Activated CD4-positive, alpha-beta memory T cell treated with anti-CD3 and anti-CD28 coated beads for 36 hours (primary cell): ENCODE measurements around the gene PTPRC. TPM values are rescaled to one million over a fixed set of nuclear protein-coding genes. Genes with fewer than 3 reads are reported as not detected.

Experiments used
- CTCF ChIA-PET: fragments of 350-600 bp; sonication (Branson Sonifier 250); formaldehyde crosslinking; loops from one replicate; lab custom pipeline; 2021; ENCODE audit warnings: antibody characterized with exemption, inconsistent platforms; lab: Charles Lee
- POLR2A ChIA-PET: fragments of 350-600 bp; sonication (Branson Sonifier 250); formaldehyde crosslinking; loops from one replicate; lab custom pipeline; 2021; ENCODE audit warnings: antibody characterized with exemption; lab: Charles Lee
- DNase-seq: peaks from one replicate; pipeline ENCODE4 v3.0.0-alpha.2; 2020
- H3K27ac Mint-ChIP-seq: one replicate; pipeline ENCODE4 v1.8.0; 2021; ENCODE audit warnings: mixed read lengths
- H3K27me3 Mint-ChIP-seq: one replicate; pipeline ENCODE4 v1.8.0; 2021; ENCODE audit warnings: mixed read lengths
- H3K36me3 Mint-ChIP-seq: one replicate; pipeline ENCODE4 v1.8.0; 2021; ENCODE audit warnings: mixed read lengths
- H3K4me1 Mint-ChIP-seq: one replicate; pipeline ENCODE4 v1.8.0; 2021; ENCODE audit warnings: low read depth, mixed read lengths
- H3K4me3 Mint-ChIP-seq: one replicate; pipeline ENCODE4 v1.8.0; 2021; ENCODE audit warnings: mild to moderate bottlenecking, mixed read lengths
- H3K9me3 Mint-ChIP-seq: one replicate; pipeline ENCODE4 v1.8.0; 2021; ENCODE audit warnings: mixed read lengths
- intact Hi-C: fragments of 100-400 bp; cut with micrococcal nuclease; formaldehyde crosslinking; loops from one replicate; pipeline ENCODE4 v1.15.1; 2023
- total RNA-seq, 2 experiments: library from RNA; stranded (reverse); gene quantifications; one replicate each; pipeline ENCODE4 v1.2.3, GENCODE V29; 2021

The PTPRC gene
- total RNA-seq, 2 experiments from 2014 or later: 495 to 503 TPM

- H3K27me3 Mint-ChIP-seq: no peaks in the 10 kb centered on the region
- DNase-seq: no peak
- peaks cover 66% of the 10 kb centered on the region for H3K4me1 Mint-ChIP-seq
- ChIA-PET POLR2A (interaction anchor here (0.7 to 7.7 kb wide), 10 partner anchors 9 to 46 kb away, joined by 3 to 107 read pairs (median 24); no protein-coding TSS in a partner anchor), CTCF (interaction anchor here (1.2 to 2.4 kb wide), 5 partner anchors 13 to 170 kb away, joined by 3 to 13 read pairs (median 4); no protein-coding TSS in a partner anchor)
- H3K9me3 Mint-ChIP-seq: no peaks in the 10 kb centered on the region
- peak overlapping the region; percentile 60 for H3K4me3 Mint-ChIP-seq
- peak overlapping the region; percentile 98 for H3K27ac Mint-ChIP-seq
- intact Hi-C loops: loop anchor here (1.0 kb wide), 1 partner anchor 9 kb away; no protein-coding TSS in a partner anchor
- peaks cover 21% of the 10 kb centered on the region for H3K36me3 Mint-ChIP-seq
These were observed 2.4 kb upstream of the PTPRC start for GRCh38 chr1:198636391-198636790.

- H3K36me3 Mint-ChIP-seq: peaks cover 26% of the 10 kb centered on the region
- POLR2A ChIA-PET: interaction anchor here (0.7 to 7.7 kb wide), 11 partner anchors 10 to 46 kb away, joined by 3 to 107 read pairs (median 23); no protein-coding TSS in a partner anchor
- no peaks in the 10 kb centered on the region for H3K27me3 Mint-ChIP-seq
- CTCF ChIA-PET: interaction anchor here (0.7 to 2.4 kb wide), 6 partner anchors 10 to 270 kb away, joined by 3 to 13 read pairs (median 4); no protein-coding TSS in a partner anchor
- peak overlapping the region; percentile 63 for H3K4me3 Mint-ChIP-seq
- intact Hi-C loops: no loop called here
- H3K9me3 Mint-ChIP-seq: no peaks in the 10 kb centered on the region
- peaks cover 58% of the 10 kb centered on the region for H3K4me1 Mint-ChIP-seq
- DNase-seq: no peak
- H3K27ac Mint-ChIP-seq: peak overlapping the region; percentile 98
These were observed 1.7 kb upstream of the PTPRC start for GRCh38 chr1:198637157-198637556.

GRCh38 chr1:198637916-198638437 is 863 bp upstream of the PTPRC start:
- H3K4me3 Mint-ChIP-seq: peak overlapping the region; percentile 89
- ChIA-PET CTCF (interaction anchor here (0.8 to 2.4 kb wide), 6 partner anchors 9 to 271 kb away, joined by 3 to 13 read pairs (median 3); no protein-coding TSS in a partner anchor), POLR2A (interaction anchor here (0.8 to 7.7 kb wide), 11 partner anchors 9 to 118 kb away, joined by 3 to 107 read pairs (median 23); no protein-coding TSS in a partner anchor)
- no peaks in the 10 kb centered on the region for H3K27me3 Mint-ChIP-seq
- no peak for DNase-seq
- H3K27ac Mint-ChIP-seq: peak overlapping the region; percentile 98
- intact Hi-C loops: no loop called here
- peaks cover 33% of the 10 kb centered on the region for H3K36me3 Mint-ChIP-seq
- H3K9me3 Mint-ChIP-seq: no peaks in the 10 kb centered on the region
- H3K4me1 Mint-ChIP-seq: peaks cover 50% of the 10 kb centered on the region

GRCh38 chr1:198638441-198638840 is 399 bp upstream of the PTPRC start:
- peaks cover 49% of the 10 kb centered on the region for H3K4me1 Mint-ChIP-seq
- no peaks in the 10 kb centered on the region for H3K9me3 Mint-ChIP-seq
- H3K36me3 Mint-ChIP-seq: peaks cover 33% of the 10 kb centered on the region

GRCh38 chr1:198639671-198640143 is 867 bp downstream of the PTPRC start:
- Mint-ChIP-seq H3K27me3 (no peaks in the 10 kb centered on the region), H3K4me3 (peak overlapping the region; percentile 89), H3K36me3 (peaks cover 40% of the 10 kb centered on the region), H3K9me3 (no peaks in the 10 kb centered on the region), H3K27ac (peak overlapping the region; percentile 98), H3K4me1 (peaks cover 44% of the 10 kb centered on the region)
- intact Hi-C loops: loop anchor here (1.0 kb wide), 2 partner anchors 18 to 26 kb away; no protein-coding TSS in a partner anchor
- CTCF ChIA-PET: interaction anchor here (0.9 to 1.4 kb wide), 5 partner anchors 10 to 45 kb away, joined by 3 to 6 read pairs (median 4); no protein-coding TSS in a partner anchor
- no peak for DNase-seq
- POLR2A ChIA-PET: interaction anchor here (0.8 to 7.7 kb wide), 13 partner anchors 8 to 481 kb away, joined by 3 to 107 read pairs (median 22); no protein-coding TSS in a partner anchor

More at GRCh38 chr1:198638441-198638840, 399 bp upstream of the PTPRC start:
- Mint-ChIP-seq H3K27ac (peak overlapping the region; percentile 98), H3K4me3 (peak overlapping the region; percentile 89), H3K27me3 (no peaks in the 10 kb centered on the region)
- DNase-seq: no peak
- intact Hi-C loops: no loop called here
- ChIA-PET POLR2A (interaction anchor here (1.0 to 7.7 kb wide), 13 partner anchors 9 to 118 kb away, joined by 3 to 107 read pairs (median 22); no protein-coding TSS in a partner anchor), CTCF (interaction anchor here (0.7 to 1.0 kb wide), 4 partner anchors 9 to 47 kb away, joined by 3 to 5 read pairs (median 3); no protein-coding TSS in a partner anchor)

- Mint-ChIP-seq H3K27me3 (no peaks in the 10 kb centered on the region), H3K4me3 (peak overlapping the region; percentile 89), H3K27ac (peak overlapping the region; percentile 98), H3K9me3 (no peaks in the 10 kb centered on the region), H3K36me3 (peaks cover 43% of the 10 kb centered on the region), H3K4me1 (peaks cover 43% of the 10 kb centered on the region)
- intact Hi-C loops: no loop called here
- no peak for DNase-seq
- ChIA-PET CTCF (interaction anchor here (0.9 to 1.4 kb wide), 4 partner anchors 9 to 45 kb away, joined by 3 to 4 read pairs (median 4); no protein-coding TSS in a partner anchor), POLR2A (interaction anchor here (0.7 to 7.7 kb wide), 10 partner anchors 11 to 482 kb away, joined by 3 to 107 read pairs (median 14); no protein-coding TSS in a partner anchor)
These were observed 1.3 kb downstream of the PTPRC start for GRCh38 chr1:198640174-198640573.

GRCh38 chr1:198641501-198641900 is 2.7 kb downstream of the PTPRC start:
- POLR2A ChIA-PET: interaction anchor here (1.0 to 1.7 kb wide), 5 partner anchors 9 to 40 kb away, joined by 5 to 13 read pairs (median 5); no protein-coding TSS in a partner anchor
- CTCF ChIA-PET: no interaction called here
- H3K36me3 Mint-ChIP-seq: peaks cover 53% of the 10 kb centered on the region

GRCh38 chr1:198641966-198642668 is 3.3 kb downstream of the PTPRC start:
- peaks cover 36% of the 10 kb centered on the region for H3K4me1 Mint-ChIP-seq
- POLR2A ChIA-PET: interaction anchor here (1.0 to 1.7 kb wide), 7 partner anchors 8 to 39 kb away, joined by 3 to 13 read pairs (median 5); no protein-coding TSS in a partner anchor

More at GRCh38 chr1:198641501-198641900, 2.7 kb downstream of the PTPRC start:
- peaks cover 36% of the 10 kb centered on the region for H3K4me1 Mint-ChIP-seq
- DNase-seq: peak; percentile 54
- H3K4me3 Mint-ChIP-seq: peak overlapping the region; percentile 89
- peak overlapping the region; percentile 98 for H3K27ac Mint-ChIP-seq
- no peaks in the 10 kb centered on the region for H3K9me3 Mint-ChIP-seq
- H3K27me3 Mint-ChIP-seq: no peaks in the 10 kb centered on the region
- intact Hi-C loops: loop anchor here (1.0 kb wide), 5 partner anchors 8 to 118 kb away; no protein-coding TSS in a partner anchor

GRCh38 chr1:198642983-198643382 is 4.1 kb downstream of the PTPRC start:
- H3K36me3 Mint-ChIP-seq: peaks cover 61% of the 10 kb centered on the region
- H3K9me3 Mint-ChIP-seq: no peaks in the 10 kb centered on the region
- POLR2A ChIA-PET: interaction anchor here (1.0 to 1.7 kb wide), 6 partner anchors 7 to 38 kb away, joined by 3 to 13 read pairs (median 5); no protein-coding TSS in a partner anchor
- no peaks in the 10 kb centered on the region for H3K27me3 Mint-ChIP-seq
- CTCF ChIA-PET: no interaction called here
- H3K4me1 Mint-ChIP-seq: peaks cover 33% of the 10 kb centered on the region
- peak overlapping the region; percentile 89 for H3K4me3 Mint-ChIP-seq
- peak overlapping the region; percentile 98 for H3K27ac Mint-ChIP-seq
- no peak for DNase-seq
- intact Hi-C loops: no loop called here

More at GRCh38 chr1:198641966-198642668, 3.3 kb downstream of the PTPRC start:
- peak overlapping the region; percentile 89 for H3K4me3 Mint-ChIP-seq
- H3K27me3 Mint-ChIP-seq: no peaks in the 10 kb centered on the region
- peak overlapping the region; percentile 98 for H3K27ac Mint-ChIP-seq
- peaks cover 59% of the 10 kb centered on the region for H3K36me3 Mint-ChIP-seq
- no peaks in the 10 kb centered on the region for H3K9me3 Mint-ChIP-seq
- CTCF ChIA-PET: interaction anchor here (0.8 kb wide), 1 partner anchor 40 kb away, joined by 3 read pairs; no protein-coding TSS in a partner anchor
- intact Hi-C loops: loop anchor here (1.0 kb wide), 5 partner anchors 7 to 119 kb away; no protein-coding TSS in a partner anchor
- no peak for DNase-seq

- Mint-ChIP-seq H3K36me3 (peaks cover 68% of the 10 kb centered on the region), H3K27ac (peak overlapping the region; percentile 98), H3K4me1 (peaks cover 37% of the 10 kb centered on the region), H3K27me3 (no peaks in the 10 kb centered on the region), H3K4me3 (peak overlapping the region; percentile 89), H3K9me3 (no peaks in the 10 kb centered on the region)
- DNase-seq: no peak
- intact Hi-C loops: no loop called here
- ChIA-PET CTCF (interaction anchor here (1.3 kb wide), 1 partner anchor 28 kb away, joined by 3 read pairs; no protein-coding TSS in a partner anchor), POLR2A (interaction anchor here (1.3 to 9.3 kb wide), 3 partner anchors 15 to 42 kb away, joined by 3 to 127 read pairs (median 15); no protein-coding TSS in a partner anchor)
These were observed 5.0 kb downstream of the PTPRC start for GRCh38 chr1:198643808-198644207.
